Measurements from ENCODE around the gene ZNF230.

Gene ZNF230

GRCh38 chr19:43997631-43998290 is 5.0 kb upstream of the ZNF230 start:
- Histone ChIP-seq H3K27me3 (ENCODE audit: insufficient read depth, poor library complexity, severe bottlenecking) (no peaks in the 10 kb centered on the region), H3K27ac (replicated peaks) (no peak overlapping the region), H3K4me3 (replicated peaks; ENCODE audit: insufficient read depth, low read length) (no peak overlapping the region)
- DNase-seq (ENCODE audit: low read depth in 1 of 2, low spot score in 1 of 2), result no peak
- TF ChIP-seq POLR2AphosphoS5 (IDR thresholded peaks at IDR 0.05; ENCODE audit: low read depth) (no peak), REST (IDR thresholded peaks at IDR 0.05; ENCODE audit: insufficient replicate concordance, low read depth) (no peak), CTCF (IDR thresholded peaks at IDR 0.05; ENCODE audit: insufficient read depth, low read length) (no peak), GABPA (IDR thresholded peaks at IDR 0.05; ENCODE audit: low read depth) (no peak), SPI1 (IDR thresholded peaks at IDR 0.05; ENCODE audit: borderline replicate concordance, low read depth) (no peak)

- no peak for DNase-seq (ENCODE audit: low read depth in 1 of 2, low spot score in 1 of 2)
- TF ChIP-seq GABPA (IDR thresholded peaks at IDR 0.05; ENCODE audit: low read depth) (no peak), POLR2AphosphoS5 (IDR thresholded peaks at IDR 0.05; ENCODE audit: low read depth) (no peak), CTCF (IDR thresholded peaks at IDR 0.05; ENCODE audit: insufficient read depth, low read length) (no peak), REST (IDR thresholded peaks at IDR 0.05; ENCODE audit: insufficient replicate concordance, low read depth) (no peak), SPI1 (IDR thresholded peaks at IDR 0.05; ENCODE audit: borderline replicate concordance, low read depth) (no peak)
- no peaks in the 10 kb centered on the region for H3K27me3 ChIP-seq (ENCODE audit: insufficient read depth, poor library complexity, severe bottlenecking)
- H3K4me3 ChIP-seq (replicated peaks; ENCODE audit: insufficient read depth, low read length), result peak overlapping the region; percentile 94
- H3K27ac ChIP-seq (replicated peaks), result peak overlapping the region; percentile 72
These were observed 568 bp upstream of the ZNF230 start for GRCh38 chr19:44002212-44002565.

- Histone ChIP-seq H3K27ac (replicated peaks) (peak overlapping the region; percentile 72), H3K4me3 (replicated peaks; ENCODE audit: insufficient read depth, low read length) (peak overlapping the region; percentile 94), H3K27me3 (ENCODE audit: insufficient read depth, poor library complexity, severe bottlenecking) (no peaks in the 10 kb centered on the region)
- TF ChIP-seq SPI1 (IDR thresholded peaks at IDR 0.05; ENCODE audit: borderline replicate concordance, low read depth), result no peak
- no peak for TF ChIP-seq POLR2AphosphoS5 (IDR thresholded peaks at IDR 0.05; ENCODE audit: low read depth)
- no peak for TF ChIP-seq REST (IDR thresholded peaks at IDR 0.05; ENCODE audit: insufficient replicate concordance, low read depth)
- TF ChIP-seq CTCF (IDR thresholded peaks at IDR 0.05; ENCODE audit: insufficient read depth, low read length), result no peak
- no peak for TF ChIP-seq GABPA (IDR thresholded peaks at IDR 0.05; ENCODE audit: low read depth)
- DNase-seq (ENCODE audit: low read depth in 1 of 2, low spot score in 1 of 2), result peak in 1 of 2 experiments; percentile 29
These were observed 778 bp downstream of the ZNF230 start for GRCh38 chr19:44003461-44004009.

Data from HL-60 (cell line).